ENCODE measurements around the gene GPD2. TPM values are rescaled to one million over a fixed set of nuclear protein-coding genes. Genes with fewer than 3 reads are reported as not detected.
"Not testable (repeated sequence)": the region's sequence is repeated elsewhere in the genome, so short reads cannot be mapped to it uniquely, and the experiment has no call there.

The GPD2 gene
- total RNA-seq, 2 donors from 2014 or later = 79.9 to 80.0 TPM

- DNase-seq = no peak
- ATAC-seq = no peak
- intact Hi-C loops (cut with DNase I, micrococcal nuclease) = no loop called here
Measured at GRCh38 chr2:156615836-156616322, 179.7 kb downstream of the GPD2 start.

GRCh38 chr2:156618071-156618470 is 181.9 kb downstream of the GPD2 start:
- intact Hi-C loops (cut with DNase I, micrococcal nuclease); ATAC-seq; DNase-seq: not testable (repeated sequence)

GRCh38 chr2:156619021-156619539 is 182.9 kb downstream of the GPD2 start:
- no peak for DNase-seq
- intact Hi-C loops (cut with DNase I, micrococcal nuclease) = no loop called here
- no peak for ATAC-seq

- DNase-seq (no peak), ATAC-seq (no peak)
- intact Hi-C loops (cut with DNase I, micrococcal nuclease) = no loop called here
Measured at GRCh38 chr2:156622491-156622890, 186.3 kb downstream of the GPD2 start.

- ATAC-seq = no peak
- DNase-seq = no peak
- intact Hi-C loops (cut with DNase I, micrococcal nuclease) = no loop called here
Measured at GRCh38 chr2:156625360-156626170, 189.4 kb downstream of the GPD2 start.

- ATAC-seq = no peak
- intact Hi-C loops (cut with DNase I, micrococcal nuclease) = no loop called here
Measured at GRCh38 chr2:156626931-156627330, 190.8 kb downstream of the GPD2 start.

GRCh38 chr2:156630579-156631337 is 194.6 kb downstream of the GPD2 start:
- intact Hi-C loops (cut with DNase I, micrococcal nuclease) = no loop called here
- no peak for DNase-seq

More at GRCh38 chr2:156626931-156627330, 190.8 kb downstream of the GPD2 start:
- no peak for DNase-seq

GRCh38 chr2:156635646-156636045 is 199.5 kb downstream of the GPD2 start:
- DNase-seq (no peak), ATAC-seq (no peak)
- intact Hi-C loops (cut with DNase I, micrococcal nuclease) = no loop called here

More at GRCh38 chr2:156630579-156631337, 194.6 kb downstream of the GPD2 start:
- no peak for ATAC-seq

Other genes with a start within 250 kb of the GPD2 start
- gene NR4A2, start 103.7 kb upstream of the GPD2 start, total RNA-seq = 1 to 10 TPM; 3.4 to 9.7 TPM

Measured in left colon (tissue), 2 donors.